Upper lobe of left lung (tissue), 4 donors: ENCODE measurements around the gene CSNK1G1.

Experiments
- CTCF ChIP-seq, 6 experiments: fragments of 450-650 bp in 4 of 6; fragments of 200-600 bp in 2 of 6; sonication (generic) in 2 of 6; IDR thresholded peaks; one replicate each; pipeline ENCODE4 v1.5.1; 2016 to 2019; ENCODE audit warnings: antibody characterized with exemption in 6 of 6
- POLR2A ChIP-seq, 4 donors: fragments of 450-650 bp; IDR thresholded peaks; one replicate each; pipeline ENCODE4 v1.5.1; 2016 to 2017; ENCODE audit warnings: antibody characterized with exemption in 4 of 4, mild to moderate bottlenecking in 2 of 4

- TF ChIP-seq POLR2A (IDR thresholded peaks at IDR 0.05) (no peak), CTCF (IDR thresholded peaks at IDR 0.05) (no peak)
These were observed 40.8 kb upstream of the CSNK1G1 start for GRCh38 chr15:64396789-64397188.
